Right ventricle myocardium inferior (tissue), 1 donor: ENCODE results near the gene BCL2L12. TPM values are rescaled to one million over a fixed set of nuclear protein-coding genes. Genes with fewer than 3 reads are reported as not detected.
A peak's percentile ranks its signal among the peaks of the same experiment; 100 is the strongest.
"Not testable (repeated sequence)": the region's sequence is repeated elsewhere in the genome, so short reads cannot be mapped to it uniquely, and the experiment has no call there.

Experiments used
- ATAC-seq: fragments of 200-7000 bp; cut with Tn5 transposase; one replicate; pipeline ENCODE4 v1.9.1; 2020; ENCODE audit warnings: mild to moderate bottlenecking, moderate library complexity
- DNase-seq: peaks from one replicate; pipeline ENCODE4 v3.0.0; 2021; ENCODE audit errors: missing footprints
- intact Hi-C: fragments of 100-400 bp; cut with DNase I; formaldehyde crosslinking; loops from one replicate; pipeline ENCODE4 v1.11.0; 2022
- long read RNA-seq: library from polyadenylated mRNA; unstranded; transcript quantifications from one replicate; pipeline ENCODE4 v2.0.0, GENCODE V29; 2021
- total RNA-seq: library from RNA; stranded (reverse); fragmentation: NEBNext Ultra II Directional; extraction: Animal tissue kit (Norgen Biotek cat#: 25700); gene quantifications from one replicate; pipeline ENCODE4 v1.2.1, GENCODE V29; 2021
- donor health status: DM: no; HTN: yes; CAD: no; lungs with severe emphysema.

Gene BCL2L12
- 10.6 TPM for total RNA-seq
- long read RNA-seq, partial matches to known transcripts = 1 of 1 reads
- long read RNA-seq, other reads (novel, unspliced or antisense) = 0 of 1 reads

- ATAC-seq (peak; percentile 93), DNase-seq (peak; percentile 99)
- intact Hi-C loops = no loop called here
Observed at GRCh38 chr19:49665351-49666119, at the start of gene BCL2L12, which contains the start of gene IRF3. BCL2L12 (plus strand) TSS chr19:49665933; CDS start chr19:49666693, 760 bp downstream. IRF3 (minus strand) TSS chr19:49665857; CDS start chr19:49664838, 1,019 bp downstream.

- DNase-seq (no peak), ATAC-seq (no peak)
- intact Hi-C loops = no loop called here
Observed at GRCh38 chr19:49616532-49616931, 49.2 kb upstream of the BCL2L12 start.

- no peak for DNase-seq
- ATAC-seq = no peak
- intact Hi-C loops = no loop called here
Observed at GRCh38 chr19:49616945-49617344, 48.8 kb upstream of the BCL2L12 start.

- intact Hi-C loops, ATAC-seq, DNase-seq: not testable (repeated sequence)
Observed at GRCh38 chr19:49617860-49618259, 47.9 kb upstream of the BCL2L12 start.

GRCh38 chr19:49624967-49625910, 40.5 kb upstream of the BCL2L12 start:
- no peak for DNase-seq
- intact Hi-C loops = no loop called here
- peak; percentile 17 for ATAC-seq

GRCh38 chr19:49626226-49626625, 39.5 kb upstream of the BCL2L12 start:
- intact Hi-C loops = no loop called here
- ATAC-seq = no peak
- DNase-seq = no peak

GRCh38 chr19:49629659-49630058, 36.1 kb upstream of the BCL2L12 start:
- ATAC-seq (no peak), DNase-seq (no peak)
- intact Hi-C loops = no loop called here

- ATAC-seq (no peak), DNase-seq (no peak)
- intact Hi-C loops = no loop called here
Observed at GRCh38 chr19:49631014-49631588, 34.6 kb upstream of the BCL2L12 start.

GRCh38 chr19:49631610-49632192, 34.0 kb upstream of the BCL2L12 start:
- ATAC-seq (no peak), DNase-seq (no peak)
- intact Hi-C loops = no loop called here

- ATAC-seq (no peak), DNase-seq (no peak)
- intact Hi-C loops = no loop called here
Observed at GRCh38 chr19:49632576-49632975, 33.2 kb upstream of the BCL2L12 start.

- ATAC-seq, DNase-seq, intact Hi-C loops: not testable (repeated sequence)
Observed at GRCh38 chr19:49633273-49633672, 32.5 kb upstream of the BCL2L12 start.

- ATAC-seq = no peak
- no peak for DNase-seq
- intact Hi-C loops = no loop called here
Observed at GRCh38 chr19:49635530-49636232, 30.1 kb upstream of the BCL2L12 start.

GRCh38 chr19:49636233-49636932, 29.4 kb upstream of the BCL2L12 start:
- DNase-seq = no peak
- ATAC-seq = no peak
- intact Hi-C loops = no loop called here

GRCh38 chr19:49637821-49638738, 27.7 kb upstream of the BCL2L12 start:
- DNase-seq (peak; percentile 94), ATAC-seq (peak; percentile 13)
- intact Hi-C loops = no loop called here

- ATAC-seq = no peak
- no peak for DNase-seq
Observed at GRCh38 chr19:49639401-49640112, 26.2 kb upstream of the BCL2L12 start.

More at GRCh38 chr19:49639401-49640112, 26.2 kb upstream of the BCL2L12 start:
- intact Hi-C loops = loop anchor here (2.0 to 5.0 kb wide), 3 partner anchors 37 to 187 kb away; partner anchors contain the start of genes ALDH16A1, PIH1D1, PRMT1 and PRR12
